NB4 (cell line): ENCODE results near the gene SYT8.

ENCODE experiments used
- MAX ChIP-seq: IDR thresholded peaks from 2 replicates; pipeline ENCODE4 v1.6.1; 2011; ENCODE audit warnings: low read depth, low read length
- POLR2A ChIP-seq: IDR thresholded peaks from 2 replicates; pipeline ENCODE4 v1.6.1; 2011; ENCODE audit warnings: mild to moderate bottlenecking; ENCODE audit not compliant: insufficient read length; ENCODE audit errors: extremely low read depth
- TF ChIP-seq, protein P1 (sequence below): IDR thresholded peaks from one replicate; pipeline ENCODE4 v1.5.1; 2012; ENCODE audit warnings: low read depth, low read length

GRCh38 chr11:1868056-1868635, 33.4 kb downstream of the SYT8 start:
- TF ChIP-seq, protein P1, sequence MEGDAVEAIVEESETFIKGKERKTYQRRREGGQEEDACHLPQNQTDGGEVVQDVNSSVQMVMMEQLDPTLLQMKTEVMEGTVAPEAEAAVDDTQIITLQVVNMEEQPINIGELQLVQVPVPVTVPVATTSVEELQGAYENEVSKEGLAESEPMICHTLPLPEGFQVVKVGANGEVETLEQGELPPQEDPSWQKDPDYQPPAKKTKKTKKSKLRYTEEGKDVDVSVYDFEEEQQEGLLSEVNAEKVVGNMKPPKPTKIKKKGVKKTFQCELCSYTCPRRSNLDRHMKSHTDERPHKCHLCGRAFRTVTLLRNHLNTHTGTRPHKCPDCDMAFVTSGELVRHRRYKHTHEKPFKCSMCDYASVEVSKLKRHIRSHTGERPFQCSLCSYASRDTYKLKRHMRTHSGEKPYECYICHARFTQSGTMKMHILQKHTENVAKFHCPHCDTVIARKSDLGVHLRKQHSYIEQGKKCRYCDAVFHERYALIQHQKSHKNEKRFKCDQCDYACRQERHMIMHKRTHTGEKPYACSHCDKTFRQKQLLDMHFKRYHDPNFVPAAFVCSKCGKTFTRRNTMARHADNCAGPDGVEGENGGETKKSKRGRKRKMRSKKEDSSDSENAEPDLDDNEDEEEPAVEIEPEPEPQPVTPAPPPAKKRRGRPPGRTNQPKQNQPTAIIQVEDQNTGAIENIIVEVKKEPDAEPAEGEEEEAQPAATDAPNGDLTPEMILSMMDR, result no peak
- TF ChIP-seq MAX (no peak), POLR2A (no peak)
